SKM-1 treated with dmso at 0.1 percent for 144 hours (cell line): ENCODE data around the gene SHB.

Experiments used
- DNase-seq: peaks from one replicate; lab custom pipeline; 2025; ENCODE audit not compliant: unreplicated experiment; lab: John Stamatoyannopoulos, UW

SHB gene

DNA sequence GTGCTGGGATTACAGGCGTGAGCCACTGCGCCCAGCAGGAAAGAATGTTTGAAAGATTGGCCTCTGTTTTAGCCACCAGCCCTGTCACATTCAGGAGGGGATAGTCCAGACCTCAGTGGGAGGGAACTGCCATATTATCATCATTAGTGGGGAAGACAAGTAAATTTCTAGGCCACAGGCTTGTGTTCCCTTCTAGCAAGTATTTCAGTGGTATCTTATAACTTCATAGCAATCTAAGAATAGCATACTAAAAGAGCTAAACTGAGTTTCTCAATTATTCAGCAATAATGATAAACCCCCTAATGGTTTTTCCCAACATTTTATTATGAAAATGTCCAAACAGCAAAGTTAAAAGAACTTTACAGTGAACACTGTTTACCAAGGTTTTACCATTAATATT, 195.1 kb downstream of the SHB start:
- DNase-seq = no peak

- no peak for DNase-seq
Measured at GRCh38 chr9:37870799-37871176, 198.2 kb downstream of the SHB start.

- no peak for DNase-seq
Measured at GRCh38 chr9:37870081-37870798, 198.8 kb downstream of the SHB start.
